ENCODE data around the gene PLOD2.
"Not testable (repeated sequence)": the region's sequence is repeated elsewhere in the genome, so short reads cannot be mapped to it uniquely, and the experiment has no call there.

PLOD2 gene

GRCh38 chr3:146136647-146137046 lies 24.3 kb downstream of the PLOD2 start:
- DNase-seq (ENCODE audit: low spot score), result no peak

DNA sequence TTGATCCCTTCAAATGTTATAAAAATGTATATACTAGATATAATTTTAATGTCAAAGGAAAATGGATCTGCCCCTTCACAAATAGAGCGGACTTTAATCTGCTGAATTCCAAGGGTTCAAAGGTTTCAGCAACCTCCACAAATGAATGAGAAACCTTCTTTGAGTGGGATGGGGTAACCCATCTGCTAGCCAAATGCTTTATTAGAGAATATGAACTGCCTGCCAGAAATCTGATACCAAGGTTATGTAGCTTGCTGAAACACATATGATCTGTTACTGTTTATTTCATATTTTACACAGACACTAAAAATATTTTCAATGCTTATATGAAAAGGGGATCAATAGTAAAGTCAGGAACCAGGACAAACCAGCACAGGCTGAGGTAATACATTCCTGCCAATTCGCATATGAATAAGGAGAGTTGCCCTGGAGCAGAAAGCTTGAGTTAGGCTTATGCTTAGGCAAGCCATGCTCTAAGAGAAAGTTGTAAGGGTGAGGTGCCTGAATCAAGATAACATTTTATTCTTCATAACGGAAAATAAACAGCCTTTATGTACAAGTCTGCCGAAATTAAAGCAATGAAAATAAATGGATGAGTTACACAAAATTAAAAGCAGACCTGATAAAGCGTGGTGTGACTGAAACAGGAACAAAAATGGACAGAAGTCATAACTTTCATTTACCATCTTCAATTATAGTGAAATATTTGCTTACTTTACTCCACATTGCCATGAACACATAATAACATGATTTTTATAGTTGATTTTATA lies 26.5 kb downstream of the PLOD2 start:
- peak; percentile 26 for DNase-seq (ENCODE audit: low spot score)

DNA sequence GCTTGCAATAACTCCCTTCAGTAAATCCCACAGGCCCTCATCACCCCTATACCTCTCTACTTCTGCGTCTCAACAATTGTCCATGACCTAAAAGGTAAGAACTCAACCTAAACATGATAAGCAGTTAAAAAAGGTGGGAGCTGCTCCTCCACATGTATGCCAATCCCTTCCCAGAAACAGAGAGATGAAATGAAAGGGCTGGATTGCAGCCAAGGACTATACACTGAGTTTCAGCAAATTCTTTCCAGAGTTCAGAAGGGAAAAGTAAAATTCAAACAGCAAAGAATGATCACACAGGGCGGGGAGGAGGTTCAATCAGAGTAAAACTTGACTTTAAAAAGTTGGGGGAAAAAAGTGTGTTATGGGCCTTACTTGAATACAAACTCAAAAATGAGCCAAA lies 27.5 kb downstream of the PLOD2 start:
- DNase-seq (ENCODE audit: low spot score), result no peak

DNA sequence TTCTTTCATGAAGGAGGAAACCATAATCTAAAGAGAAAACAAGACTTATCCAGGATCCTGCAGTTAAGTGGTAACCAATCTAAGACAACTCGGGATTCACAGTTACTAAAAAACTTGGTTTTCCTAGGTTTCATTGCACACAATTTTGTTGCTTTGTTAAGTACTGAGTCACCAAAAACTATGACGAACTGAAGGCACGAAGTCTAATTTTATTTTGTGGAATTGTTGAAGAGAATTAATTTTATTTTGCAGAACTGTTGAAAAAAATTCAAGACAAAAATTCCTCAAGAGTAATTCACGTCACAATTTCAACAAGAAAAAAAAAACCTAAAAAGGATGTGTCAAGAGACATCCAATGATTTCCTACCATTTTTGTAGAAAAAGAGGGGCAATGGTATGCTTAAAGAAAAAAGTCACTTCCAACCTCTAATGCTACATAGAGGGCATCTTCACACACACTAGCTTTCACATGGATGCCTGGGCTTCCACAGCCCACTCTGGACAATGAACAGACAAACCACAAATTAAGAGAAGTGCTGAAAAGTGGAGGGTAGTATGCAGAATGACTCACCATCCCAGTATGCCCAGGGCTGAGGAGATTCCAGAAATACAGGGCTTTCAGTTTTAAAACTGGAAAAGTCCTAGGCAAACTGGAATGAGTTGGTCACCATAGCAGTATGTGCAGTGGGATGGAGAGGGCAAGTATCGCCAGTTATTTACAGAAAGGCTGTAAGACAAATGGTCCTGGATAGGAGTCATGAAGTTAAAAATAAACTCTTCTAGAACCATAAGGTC lies 29.2 kb downstream of the PLOD2 start:
- no peak for DNase-seq (ENCODE audit: low spot score)

DNA sequence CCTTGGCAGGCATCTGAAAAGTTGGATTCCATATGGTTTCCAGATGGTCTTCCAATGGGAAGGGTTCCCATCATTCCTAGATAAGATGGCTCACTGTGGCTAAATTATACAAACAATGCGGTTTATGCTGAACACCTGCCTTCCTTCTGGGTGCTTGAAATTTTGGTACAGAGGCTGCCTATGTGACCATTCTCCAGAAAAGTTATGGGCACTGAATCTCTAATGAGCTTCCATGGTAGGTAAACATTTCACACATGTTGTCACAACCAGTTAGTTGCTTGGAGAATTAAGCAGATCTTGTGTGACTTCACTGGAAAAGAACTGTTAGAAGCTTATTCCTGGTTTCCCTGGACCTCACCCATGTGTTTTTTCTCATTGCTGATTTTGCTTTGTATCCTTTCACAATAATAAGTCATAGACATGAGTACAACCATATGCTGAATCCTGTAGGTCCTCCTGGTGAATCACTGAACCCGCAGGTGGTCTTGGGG lies 30.1 kb downstream of the PLOD2 start:
- no peak for DNase-seq (ENCODE audit: low spot score)

GRCh38 chr3:146129750-146130149 lies 31.2 kb downstream of the PLOD2 start:
- DNase-seq (ENCODE audit: low spot score), result no peak

DNA sequence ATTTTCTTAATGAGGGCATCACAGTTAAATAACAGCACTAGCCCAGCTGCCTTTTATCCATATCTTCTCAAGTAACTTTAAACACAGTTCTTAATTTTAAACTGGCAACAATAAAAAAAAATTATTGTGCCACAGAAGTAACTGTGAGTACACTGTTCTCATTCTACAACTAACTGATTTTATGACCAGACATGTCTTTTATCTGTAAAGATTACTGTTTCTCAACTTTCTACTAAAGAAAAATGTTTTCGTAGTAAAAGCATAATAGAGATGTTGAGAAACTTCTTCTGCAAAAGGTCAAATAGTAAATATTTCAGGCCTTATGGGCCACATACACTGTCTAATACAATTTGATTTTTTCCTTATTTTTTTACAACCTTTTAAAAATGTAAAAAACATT lies 32.0 kb downstream of the PLOD2 start:
- no peak for DNase-seq (ENCODE audit: low spot score)

DNA sequence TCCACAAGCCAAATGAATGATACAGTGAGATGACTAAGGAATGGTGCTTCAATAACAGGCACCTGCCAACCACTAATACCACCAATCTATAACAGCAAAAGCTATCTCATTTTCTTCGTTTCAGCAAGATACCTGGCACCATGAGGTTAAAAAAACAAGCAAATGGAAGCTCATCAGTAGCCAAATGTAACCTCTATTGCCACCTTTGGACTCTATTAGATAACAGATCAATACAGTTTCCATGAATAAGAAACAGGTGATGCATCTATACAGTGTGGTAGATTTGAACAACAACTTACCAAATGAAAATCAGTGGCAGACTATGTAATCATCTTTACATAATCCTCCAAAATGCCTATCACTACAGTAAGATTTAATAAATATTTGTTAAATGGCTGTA lies 32.8 kb downstream of the PLOD2 start:
- DNase-seq (ENCODE audit: low spot score), result no peak

- DNase-seq (ENCODE audit: low spot score), result no peak
These were observed 35.0 kb downstream of the PLOD2 start for GRCh38 chr3:146125951-146126350.

GRCh38 chr3:146124126-146124801 lies 36.7 kb downstream of the PLOD2 start:
- DNase-seq (ENCODE audit: low spot score), result no peak

- no peak for DNase-seq (ENCODE audit: low spot score)
These were observed 43.3 kb downstream of the PLOD2 start for GRCh38 chr3:146117406-146118285.

GRCh38 chr3:146115619-146116018 lies 45.4 kb downstream of the PLOD2 start:
- DNase-seq (ENCODE audit: low spot score), result no peak

- DNase-seq (ENCODE audit: low spot score), result not testable (repeated sequence)
These were observed 47.2 kb downstream of the PLOD2 start for GRCh38 chr3:146113804-146114203.

- DNase-seq (ENCODE audit: low spot score), result no peak
These were observed 49.6 kb downstream of the PLOD2 start for GRCh38 chr3:146111337-146111736.

DNA sequence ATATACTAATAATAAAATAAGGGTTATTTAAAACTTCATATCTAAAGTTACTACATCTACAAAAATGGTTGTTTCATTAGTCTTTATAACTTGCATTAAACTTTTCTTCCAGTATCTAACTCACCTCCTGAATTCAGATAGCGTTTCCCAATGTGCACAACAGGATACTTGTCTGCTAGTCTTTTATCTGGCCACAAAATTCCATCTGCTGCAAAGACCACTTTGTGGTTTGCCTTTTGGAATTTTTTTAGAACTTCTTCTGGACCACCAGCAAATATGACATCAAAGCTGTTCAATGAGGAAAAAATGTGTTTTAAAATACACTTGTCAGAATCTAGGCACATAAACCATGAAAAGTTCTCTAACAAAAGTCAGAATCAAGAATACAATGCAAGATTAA lies 50.8 kb downstream of the PLOD2 start:
- DNase-seq (ENCODE audit: low spot score), result no peak

DNA sequence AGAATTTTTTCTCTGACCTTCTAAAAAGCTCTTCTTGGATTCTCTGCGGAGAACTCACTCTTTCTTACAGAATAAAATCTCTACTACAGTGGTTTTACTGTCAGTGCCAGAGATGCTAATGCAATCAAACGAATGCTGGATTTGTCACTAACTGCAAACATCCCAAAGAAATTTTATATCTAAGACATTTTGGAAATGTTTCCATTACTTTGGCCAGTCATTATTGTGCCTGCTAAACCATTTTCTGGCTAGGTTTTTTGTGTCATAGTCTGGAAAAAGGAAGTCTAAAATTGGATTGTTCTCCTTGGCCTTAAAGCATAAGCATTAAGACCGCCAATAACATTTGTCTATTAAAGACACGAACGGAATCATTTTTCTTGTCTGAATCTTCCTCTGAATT lies 54.0 kb downstream of the PLOD2 start:
- no peak for DNase-seq (ENCODE audit: low spot score)

GRCh38 chr3:146104068-146104467 lies 56.9 kb downstream of the PLOD2 start:
- no peak for DNase-seq (ENCODE audit: low spot score)

GRCh38 chr3:146102885-146103284 lies 58.1 kb downstream of the PLOD2 start:
- DNase-seq (ENCODE audit: low spot score), result no peak

DNA sequence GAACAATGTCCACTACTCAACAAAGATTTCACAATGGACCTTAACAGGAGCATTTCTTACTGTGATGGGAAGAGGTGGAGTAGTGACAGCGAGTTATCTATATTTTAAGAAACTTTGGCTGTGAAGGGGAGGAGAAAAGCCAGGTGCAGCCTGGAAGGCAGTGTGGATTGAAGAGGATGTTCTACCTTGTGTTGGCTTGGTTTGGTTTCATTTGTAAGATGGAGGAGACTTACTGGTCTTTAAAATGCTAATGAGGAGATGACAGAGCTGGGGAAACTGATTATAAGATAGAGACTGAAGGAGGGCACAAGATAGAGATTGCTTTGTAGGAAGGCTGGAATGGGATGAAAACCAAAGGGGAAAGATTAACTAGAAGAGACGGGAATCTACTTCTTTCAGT lies 59.4 kb downstream of the PLOD2 start:
- no peak for DNase-seq (ENCODE audit: low spot score)

- DNase-seq (ENCODE audit: low spot score), result no peak
These were observed 60.0 kb downstream of the PLOD2 start for GRCh38 chr3:146100825-146101444.

GRCh38 chr3:146100180-146100579 lies 60.8 kb downstream of the PLOD2 start:
- DNase-seq (ENCODE audit: low spot score), result no peak
